Trophoblast cell (in vitro differentiated cells and primary cell): ENCODE results near the gene DTNB.
"Not testable (repeated sequence)": the region's sequence is repeated elsewhere in the genome, so short reads cannot be mapped to it uniquely, and the experiment has no call there.

Experiments used
- DNase-seq, 2 donors: peaks; one replicate each; pipeline ENCODE4 v3.0.0-alpha.2; 2016
- H2AFZ ChIP-seq: 2 replicates; pipeline ENCODE4 v1.6.1; 2013; ENCODE audit warnings: low read length, moderate library complexity, mild to moderate bottlenecking; ENCODE audit not compliant: insufficient read depth, poor library complexity
- H2AK5ac ChIP-seq: 2 replicates; pipeline ENCODE4 v1.6.1; 2013; ENCODE audit warnings: mild to moderate bottlenecking, low read length
- H2BK120ac ChIP-seq: 2 replicates; pipeline ENCODE4 v1.6.1; 2013; ENCODE audit warnings: low read length, mild to moderate bottlenecking, moderate library complexity; ENCODE audit not compliant: insufficient read depth, poor library complexity
- H2BK12ac ChIP-seq: 2 replicates; pipeline ENCODE4 v1.6.1; 2013; ENCODE audit warnings: mild to moderate bottlenecking, low read length, moderate library complexity
- H2BK5ac ChIP-seq: 2 replicates; pipeline ENCODE4 v1.6.1; 2013; ENCODE audit warnings: low read length, low read depth, moderate library complexity, mild to moderate bottlenecking; ENCODE audit not compliant: poor library complexity
- H3K14ac ChIP-seq: 2 replicates; pipeline ENCODE4 v1.6.1; 2013; ENCODE audit warnings: mild to moderate bottlenecking, low read length
- H3K18ac ChIP-seq: 2 replicates; pipeline ENCODE4 v1.6.1; 2013; ENCODE audit warnings: mild to moderate bottlenecking, low read length
- H3K23ac ChIP-seq: 2 replicates; pipeline ENCODE4 v1.6.1; 2013; ENCODE audit warnings: low read length
- H3K27ac ChIP-seq: 2 replicates; pipeline ENCODE4 v1.5.1; 2013; ENCODE audit warnings: low read depth, mild to moderate bottlenecking, inconsistent platforms, low read length, moderate library complexity
- H3K27me3 ChIP-seq: 2 replicates; pipeline ENCODE4 v1.6.1; 2013; ENCODE audit warnings: inconsistent platforms, mild to moderate bottlenecking, low read length, moderate library complexity; ENCODE audit not compliant: insufficient read depth
- H3K36me3 ChIP-seq, 2 experiments: 1 replicate in 1 of 2; 2 replicates in 1 of 2; pipeline ENCODE4 v1.6.1; 2013; ENCODE audit warnings: low read length in 2 of 2, mild to moderate bottlenecking in 2 of 2, moderate library complexity in 1 of 2; ENCODE audit not compliant: insufficient read depth in 2 of 2, control insufficient read depth in 1 of 2
- H3K4ac ChIP-seq: 2 replicates; pipeline ENCODE4 v1.6.1; 2013; ENCODE audit warnings: low read depth, mild to moderate bottlenecking, low read length, moderate library complexity
- H3K4me1 ChIP-seq, 2 experiments: 1 replicate in 1 of 2; 2 replicates in 1 of 2; pipeline ENCODE4 v1.6.1; 2013; ENCODE audit warnings: low read length in 2 of 2, mild to moderate bottlenecking in 2 of 2, moderate library complexity in 1 of 2; ENCODE audit not compliant: insufficient read depth in 2 of 2, control insufficient read depth in 1 of 2
- H3K4me2 ChIP-seq: 2 replicates; pipeline ENCODE4 v1.6.1; 2013; ENCODE audit warnings: inconsistent platforms, mild to moderate bottlenecking, low read length, moderate library complexity
- H3K4me3 ChIP-seq: 2 replicates; pipeline ENCODE4 v1.5.1; 2013; ENCODE audit warnings: mild to moderate bottlenecking, low read depth, low read length, inconsistent platforms
- H3K79me1 ChIP-seq: one replicate; pipeline ENCODE4 v1.6.1; 2013; ENCODE audit warnings: low read length
- H3K79me2 ChIP-seq: 2 replicates; pipeline ENCODE4 v1.6.1; 2013; ENCODE audit warnings: low read length, mild to moderate bottlenecking; ENCODE audit not compliant: control insufficient read depth, insufficient read depth, poor library complexity
- H3K9ac ChIP-seq: 2 replicates; pipeline ENCODE4 v1.6.1; 2013; ENCODE audit warnings: mild to moderate bottlenecking, low read length
- H3K9me3 ChIP-seq: 2 replicates; pipeline ENCODE4 v1.6.1; 2013; ENCODE audit warnings: low read depth, mild to moderate bottlenecking, control low read depth, inconsistent platforms, low read length; ENCODE audit not compliant: insufficient read depth
- H4K12ac ChIP-seq: 2 replicates; pipeline ENCODE4 v1.6.1; 2013; ENCODE audit warnings: low read depth, mild to moderate bottlenecking, low read length, moderate library complexity
- H4K8ac ChIP-seq: 2 replicates; pipeline ENCODE4 v1.6.1; 2013; ENCODE audit warnings: low read depth, mild to moderate bottlenecking, low read length, moderate library complexity
- H4K91ac ChIP-seq: one replicate; pipeline ENCODE4 v1.6.1; 2013; ENCODE audit warnings: low read depth, mild to moderate bottlenecking, low read length, moderate library complexity
- WGBS: extraction: QIAGEN DNeasy Blood & Tissue Kit; methylation state at CpG from one replicate; pipeline ENCODE4 v1.1.7; 2013; ENCODE audit warnings: missing lambda C conversion rate; ENCODE audit not compliant: insufficient read length, insufficient coverage; ENCODE audit errors: extremely low coverage; 5-methylcytosine and 5-hydroxymethylcytosine counted together

The DTNB gene

DNA sequence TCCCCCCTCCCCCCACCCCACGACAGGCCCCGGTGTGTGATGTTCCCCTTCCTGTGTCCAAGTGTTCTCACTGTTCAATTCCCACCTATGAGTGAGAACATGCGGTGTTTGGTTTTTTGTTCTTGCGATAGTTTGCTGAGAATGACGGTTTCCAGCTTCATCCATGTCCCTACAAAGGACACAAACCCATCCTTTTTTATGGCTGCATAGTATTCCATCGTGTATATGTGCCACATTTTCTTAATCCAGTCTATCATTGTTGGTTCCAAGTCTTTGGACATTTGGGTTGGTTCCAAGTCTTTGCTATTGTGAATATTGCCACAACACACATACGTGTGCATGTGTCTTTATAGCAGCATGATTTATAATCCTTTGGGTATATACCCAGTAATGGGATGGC is 260.0 kb downstream of the DTNB start:
- H3K27ac ChIP-seq, H4K91ac ChIP-seq, H3K14ac ChIP-seq, H2BK120ac ChIP-seq, H3K36me3 ChIP-seq, H4K8ac ChIP-seq, H3K23ac ChIP-seq, H3K79me1 ChIP-seq, H3K27me3 ChIP-seq, DNase-seq, H3K4me3 ChIP-seq, H2AK5ac ChIP-seq, H3K9ac ChIP-seq, H3K9me3 ChIP-seq, H4K12ac ChIP-seq, H2BK12ac ChIP-seq, H2AFZ ChIP-seq, H3K18ac ChIP-seq, H2BK5ac ChIP-seq, H3K4me1 ChIP-seq, H3K4ac ChIP-seq, H3K4me2 ChIP-seq, H3K79me2 ChIP-seq: not testable (repeated sequence)
- no CpG with 5 or more reads among the region's 7 CpGs for WGBS

DNA sequence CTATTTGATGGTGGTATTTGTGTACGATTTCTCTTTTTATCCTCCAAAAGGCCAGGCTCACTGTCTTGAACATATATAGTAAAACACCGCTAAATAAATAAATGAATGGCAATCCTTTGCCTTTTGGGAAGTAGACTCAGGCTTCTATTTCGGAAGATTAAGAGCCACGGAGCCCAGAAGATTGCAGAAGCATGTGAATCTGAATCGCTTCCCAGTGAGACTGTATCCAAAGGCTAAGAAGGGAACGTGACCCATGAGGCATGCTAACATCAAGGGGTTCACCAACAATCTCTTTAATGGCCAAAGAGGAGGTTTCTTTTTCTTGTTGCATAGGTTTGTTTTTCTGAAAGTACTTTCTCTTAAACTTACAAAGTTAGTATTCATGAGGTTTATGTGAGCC is 261.6 kb downstream of the DTNB start:
- no peak overlapping the region for H4K91ac ChIP-seq
- no peak overlapping the region for H4K8ac ChIP-seq
- H2BK5ac ChIP-seq = no peak overlapping the region
- no peak overlapping the region for H2BK12ac ChIP-seq
- H3K27me3 ChIP-seq = no peaks in the 10 kb centered on the region
- no peak overlapping the region for H3K18ac ChIP-seq
- H3K14ac ChIP-seq = no peak overlapping the region
- H3K79me1 ChIP-seq = no peaks in the 10 kb centered on the region
- no peak overlapping the region for H3K23ac ChIP-seq
- H3K27ac ChIP-seq = no peak overlapping the region
- H3K79me2 ChIP-seq = no peaks in the 10 kb centered on the region
- H3K4me1 ChIP-seq = no peaks in the 10 kb centered on the region
- H3K9me3 ChIP-seq = no peaks in the 10 kb centered on the region
- no peak overlapping the region for H3K4me2 ChIP-seq
- H2AFZ ChIP-seq = no peak overlapping the region
- no CpG with 5 or more reads among the region's 6 CpGs for WGBS
- no peak overlapping the region for H4K12ac ChIP-seq
- no peak overlapping the region for H3K4ac ChIP-seq
- peak overlapping the region; percentile 16 for H3K4me3 ChIP-seq
- H2AK5ac ChIP-seq = no peak overlapping the region
- H3K36me3 ChIP-seq = no peaks in the 10 kb centered on the region
- no peak overlapping the region for H2BK120ac ChIP-seq
- DNase-seq = no peak
- H3K9ac ChIP-seq = no peak overlapping the region

DNA sequence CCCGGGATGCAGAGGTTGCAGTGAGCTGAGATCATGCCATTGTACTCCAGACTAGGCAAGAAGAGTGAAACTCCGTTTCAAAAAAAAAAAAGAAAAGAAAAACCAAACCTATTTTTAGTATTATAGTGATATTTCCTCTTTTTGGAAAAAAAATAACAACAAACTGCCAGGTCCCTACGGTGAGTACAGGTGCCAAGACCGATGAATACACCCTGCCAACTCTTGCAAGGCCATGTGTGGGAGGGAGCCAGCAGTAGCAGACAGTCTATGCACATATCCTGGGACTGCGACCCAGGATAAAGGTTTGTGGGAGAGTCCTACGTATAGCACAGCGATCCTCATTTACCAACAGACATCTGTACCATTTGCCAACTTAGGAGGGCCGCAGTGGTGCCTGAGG is 262.1 kb downstream of the DTNB start:
- no peak overlapping the region for H2BK120ac ChIP-seq

DNA sequence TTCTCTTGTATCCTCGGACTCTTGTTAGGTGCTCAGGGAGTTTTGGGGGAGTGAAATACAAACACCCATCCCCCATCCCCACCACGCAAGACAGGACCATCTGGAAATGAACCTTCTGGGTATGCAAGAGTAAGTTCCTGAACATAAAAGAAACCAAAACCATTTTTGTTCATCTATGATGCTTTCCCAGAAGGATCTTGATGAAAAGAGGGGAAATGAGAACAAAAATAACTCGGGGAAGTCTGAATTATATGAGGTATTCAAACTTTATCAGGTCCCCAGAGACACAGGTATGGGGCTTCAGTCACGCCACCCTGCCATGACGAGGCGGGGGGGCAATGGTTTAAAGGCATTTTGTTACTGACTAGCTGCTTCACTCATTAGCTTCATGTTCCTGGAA is 263.0 kb downstream of the DTNB start:
- Histone ChIP-seq H3K14ac (no peak overlapping the region), H2BK12ac (no peak overlapping the region), H3K23ac (no peak overlapping the region), H3K9ac (no peak overlapping the region), H3K9me3 (no peaks in the 10 kb centered on the region), H3K27ac (no peak overlapping the region), H4K12ac (no peak overlapping the region), H3K27me3 (no peaks in the 10 kb centered on the region), H3K4me3 (no peak overlapping the region), H3K4me1 (no peaks in the 10 kb centered on the region), H3K4me2 (no peak overlapping the region), H3K36me3 (no peaks in the 10 kb centered on the region), H2AFZ (no peak overlapping the region), H4K8ac (no peak overlapping the region), H3K4ac (no peak overlapping the region), H2BK5ac (no peak overlapping the region), H2AK5ac (no peak overlapping the region), H4K91ac (no peak overlapping the region), H2BK120ac (no peak overlapping the region), H3K79me1 (no peaks in the 10 kb centered on the region), H3K18ac (no peak overlapping the region), H3K79me2 (no peaks in the 10 kb centered on the region)
- no peak for DNase-seq
- no CpG with 5 or more reads among the region's 6 CpGs for WGBS

More for the DNA sequence above, 262.1 kb downstream of the DTNB start:
- Histone ChIP-seq H3K4me1 (no peaks in the 10 kb centered on the region), H4K12ac (no peak overlapping the region), H3K79me2 (no peaks in the 10 kb centered on the region), H3K79me1 (no peaks in the 10 kb centered on the region), H3K4ac (no peak overlapping the region), H3K23ac (no peak overlapping the region), H3K4me3 (no peak overlapping the region), H3K18ac (no peak overlapping the region), H3K9ac (no peak overlapping the region), H3K14ac (no peak overlapping the region), H2AK5ac (no peak overlapping the region), H3K36me3 (no peaks in the 10 kb centered on the region), H4K91ac (no peak overlapping the region), H4K8ac (no peak overlapping the region), H3K4me2 (no peak overlapping the region), H3K27me3 (no peaks in the 10 kb centered on the region), H3K27ac (no peak overlapping the region), H2AFZ (no peak overlapping the region), H3K9me3 (no peaks in the 10 kb centered on the region), H2BK5ac (no peak overlapping the region), H2BK12ac (no peak overlapping the region)
- no peak for DNase-seq
- WGBS = no CpG with 5 or more reads among the region's 8 CpGs
